ENCODE measurements around the gene FOXL3. TPM values are rescaled to one million over a fixed set of nuclear protein-coding genes. Genes with fewer than 3 reads are reported as not detected.

Gene FOXL3
- total and polyA plus RNA-seq, 2 experiments from 2014 or later: not detected

DNA sequence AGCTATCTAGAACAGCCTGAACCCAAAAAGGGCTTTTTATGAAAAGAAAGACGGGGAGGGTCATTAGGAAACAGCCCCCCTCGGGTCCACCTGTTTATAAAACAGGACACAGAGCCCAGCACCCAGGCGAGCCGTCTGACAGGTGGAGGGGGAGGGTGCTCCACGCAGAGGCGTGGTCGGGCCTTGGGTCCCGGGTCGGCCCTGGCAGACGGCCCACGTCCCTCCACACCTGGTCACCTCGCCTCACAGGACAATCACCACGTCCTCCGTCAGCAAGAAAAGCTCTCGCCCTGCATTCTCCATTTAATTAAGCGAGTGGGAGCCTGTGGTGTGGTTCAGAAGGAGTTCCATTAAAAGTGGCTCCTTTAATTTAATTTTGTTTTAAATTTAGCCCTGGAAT is 42.3 kb upstream of the FOXL3 start:
- no peak overlapping the region for H3K4me3 ChIP-seq
- peaks cover 51% of the 10 kb centered on the region for H3K36me3 Mint-ChIP-seq (ENCODE audit: low read depth)
- no peak for ATAC-seq
- H3F3A ChIP-seq (replicated peaks; ENCODE audit: low read depth): no peaks in the 10 kb centered on the region
- no peaks in the 10 kb centered on the region for H4K20me1 ChIP-seq (replicated peaks; ENCODE audit: insufficient read depth)
- no peak overlapping the region for H3K27ac Mint-ChIP-seq
- no peaks in the 10 kb centered on the region for H3K79me2 ChIP-seq (replicated peaks; ENCODE audit: insufficient read depth)
- H3K36me3 ChIP-seq (ENCODE audit: insufficient read depth): no peaks in the 10 kb centered on the region
- no peak overlapping the region for H2AFZ ChIP-seq
- H3K27me3 ChIP-seq (ENCODE audit: insufficient read depth): no peaks in the 10 kb centered on the region
- H3K9me2 ChIP-seq (ENCODE audit: insufficient read depth): no peaks in the 10 kb centered on the region
- H3K9me3 Mint-ChIP-seq: peaks cover 3% of the 10 kb centered on the region; the same call in 1 of the 3 replicates
- DNase-seq (ENCODE audit: low spot score): no peak
- H3K4me3 Mint-ChIP-seq: no peak overlapping the region
- H3K27ac ChIP-seq (ENCODE audit: low read depth): no peak overlapping the region
- H3K4me2 ChIP-seq: no peak overlapping the region
- TF ChIP-seq NANOG (IDR thresholded peaks at IDR 0.05; ENCODE audit: borderline replicate concordance) (no peak), ZNF114 (CRISPR knock-in tag; IDR thresholded peaks at IDR 0.05) (no peak), JUNB (IDR thresholded peaks at IDR 0.05; ENCODE audit: unreplicated experiment) (no peak), EZH2phosphoT487 (IDR thresholded peaks at IDR 0.05; ENCODE audit: unreplicated experiment) (no peak)
- TF ChIP-seq, protein P1, sequence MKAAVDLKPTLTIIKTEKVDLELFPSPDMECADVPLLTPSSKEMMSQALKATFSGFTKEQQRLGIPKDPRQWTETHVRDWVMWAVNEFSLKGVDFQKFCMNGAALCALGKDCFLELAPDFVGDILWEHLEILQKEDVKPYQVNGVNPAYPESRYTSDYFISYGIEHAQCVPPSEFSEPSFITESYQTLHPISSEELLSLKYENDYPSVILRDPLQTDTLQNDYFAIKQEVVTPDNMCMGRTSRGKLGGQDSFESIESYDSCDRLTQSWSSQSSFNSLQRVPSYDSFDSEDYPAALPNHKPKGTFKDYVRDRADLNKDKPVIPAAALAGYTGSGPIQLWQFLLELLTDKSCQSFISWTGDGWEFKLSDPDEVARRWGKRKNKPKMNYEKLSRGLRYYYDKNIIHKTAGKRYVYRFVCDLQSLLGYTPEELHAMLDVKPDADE (IDR thresholded peaks at IDR 0.05): no peak
- TF ChIP-seq, protein P2, sequence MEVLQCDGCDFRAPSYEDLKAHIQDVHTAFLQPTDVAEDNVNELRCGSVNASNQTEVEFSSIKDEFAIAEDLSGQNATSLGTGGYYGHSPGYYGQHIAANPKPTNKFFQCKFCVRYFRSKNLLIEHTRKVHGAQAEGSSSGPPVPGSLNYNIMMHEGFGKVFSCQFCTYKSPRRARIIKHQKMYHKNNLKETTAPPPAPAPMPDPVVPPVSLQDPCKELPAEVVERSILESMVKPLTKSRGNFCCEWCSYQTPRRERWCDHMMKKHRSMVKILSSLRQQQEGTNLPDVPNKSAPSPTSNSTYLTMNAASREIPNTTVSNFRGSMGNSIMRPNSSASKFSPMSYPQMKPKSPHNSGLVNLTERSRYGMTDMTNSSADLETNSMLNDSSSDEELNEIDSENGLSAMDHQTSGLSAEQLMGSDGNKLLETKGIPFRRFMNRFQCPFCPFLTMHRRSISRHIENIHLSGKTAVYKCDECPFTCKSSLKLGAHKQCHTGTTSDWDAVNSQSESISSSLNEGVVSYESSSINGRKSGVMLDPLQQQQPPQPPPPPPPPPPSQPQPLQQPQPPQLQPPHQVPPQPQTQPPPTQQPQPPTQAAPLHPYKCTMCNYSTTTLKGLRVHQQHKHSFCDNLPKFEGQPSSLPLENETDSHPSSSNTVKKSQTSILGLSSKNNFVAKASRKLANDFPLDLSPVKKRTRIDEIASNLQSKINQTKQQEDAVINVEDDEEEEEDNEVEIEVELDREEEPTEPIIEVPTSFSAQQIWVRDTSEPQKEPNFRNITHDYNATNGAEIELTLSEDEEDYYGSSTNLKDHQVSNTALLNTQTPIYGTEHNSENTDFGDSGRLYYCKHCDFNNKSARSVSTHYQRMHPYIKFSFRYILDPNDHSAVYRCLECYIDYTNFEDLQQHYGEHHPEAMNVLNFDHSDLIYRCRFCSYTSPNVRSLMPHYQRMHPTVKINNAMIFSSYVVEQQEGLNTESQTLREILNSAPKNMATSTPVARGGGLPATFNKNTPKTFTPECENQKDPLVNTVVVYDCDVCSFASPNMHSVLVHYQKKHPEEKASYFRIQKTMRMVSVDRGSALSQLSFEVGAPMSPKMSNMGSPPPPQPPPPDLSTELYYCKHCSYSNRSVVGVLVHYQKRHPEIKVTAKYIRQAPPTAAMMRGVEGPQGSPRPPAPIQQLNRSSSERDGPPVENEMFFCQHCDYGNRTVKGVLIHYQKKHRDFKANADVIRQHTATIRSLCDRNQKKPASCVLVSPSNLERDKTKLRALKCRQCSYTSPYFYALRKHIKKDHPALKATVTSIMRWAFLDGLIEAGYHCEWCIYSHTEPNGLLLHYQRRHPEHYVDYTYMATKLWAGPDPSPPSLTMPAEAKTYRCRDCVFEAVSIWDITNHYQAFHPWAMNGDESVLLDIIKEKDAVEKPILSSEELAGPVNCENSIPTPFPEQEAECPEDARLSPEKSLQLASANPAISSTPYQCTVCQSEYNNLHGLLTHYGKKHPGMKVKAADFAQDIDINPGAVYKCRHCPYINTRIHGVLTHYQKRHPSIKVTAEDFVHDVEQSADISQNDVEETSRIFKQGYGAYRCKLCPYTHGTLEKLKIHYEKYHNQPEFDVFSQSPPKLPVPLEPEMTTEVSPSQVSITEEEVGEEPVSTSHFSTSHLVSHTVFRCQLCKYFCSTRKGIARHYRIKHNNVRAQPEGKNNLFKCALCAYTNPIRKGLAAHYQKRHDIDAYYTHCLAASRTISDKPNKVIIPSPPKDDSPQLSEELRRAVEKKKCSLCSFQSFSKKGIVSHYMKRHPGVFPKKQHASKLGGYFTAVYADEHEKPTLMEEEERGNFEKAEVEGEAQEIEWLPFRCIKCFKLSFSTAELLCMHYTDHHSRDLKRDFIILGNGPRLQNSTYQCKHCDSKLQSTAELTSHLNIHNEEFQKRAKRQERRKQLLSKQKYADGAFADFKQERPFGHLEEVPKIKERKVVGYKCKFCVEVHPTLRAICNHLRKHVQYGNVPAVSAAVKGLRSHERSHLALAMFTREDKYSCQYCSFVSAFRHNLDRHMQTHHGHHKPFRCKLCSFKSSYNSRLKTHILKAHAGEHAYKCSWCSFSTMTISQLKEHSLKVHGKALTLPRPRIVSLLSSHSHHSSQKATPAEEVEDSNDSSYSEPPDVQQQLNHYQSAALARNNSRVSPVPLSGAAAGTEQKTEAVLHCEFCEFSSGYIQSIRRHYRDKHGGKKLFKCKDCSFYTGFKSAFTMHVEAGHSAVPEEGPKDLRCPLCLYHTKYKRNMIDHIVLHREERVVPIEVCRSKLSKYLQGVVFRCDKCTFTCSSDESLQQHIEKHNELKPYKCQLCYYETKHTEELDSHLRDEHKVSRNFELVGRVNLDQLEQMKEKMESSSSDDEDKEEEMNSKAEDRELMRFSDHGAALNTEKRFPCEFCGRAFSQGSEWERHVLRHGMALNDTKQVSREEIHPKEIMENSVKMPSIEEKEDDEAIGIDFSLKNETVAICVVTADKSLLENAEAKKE (CRISPR knock-in tag; IDR thresholded peaks at IDR 0.05): no peak
- TF ChIP-seq, protein P3, sequence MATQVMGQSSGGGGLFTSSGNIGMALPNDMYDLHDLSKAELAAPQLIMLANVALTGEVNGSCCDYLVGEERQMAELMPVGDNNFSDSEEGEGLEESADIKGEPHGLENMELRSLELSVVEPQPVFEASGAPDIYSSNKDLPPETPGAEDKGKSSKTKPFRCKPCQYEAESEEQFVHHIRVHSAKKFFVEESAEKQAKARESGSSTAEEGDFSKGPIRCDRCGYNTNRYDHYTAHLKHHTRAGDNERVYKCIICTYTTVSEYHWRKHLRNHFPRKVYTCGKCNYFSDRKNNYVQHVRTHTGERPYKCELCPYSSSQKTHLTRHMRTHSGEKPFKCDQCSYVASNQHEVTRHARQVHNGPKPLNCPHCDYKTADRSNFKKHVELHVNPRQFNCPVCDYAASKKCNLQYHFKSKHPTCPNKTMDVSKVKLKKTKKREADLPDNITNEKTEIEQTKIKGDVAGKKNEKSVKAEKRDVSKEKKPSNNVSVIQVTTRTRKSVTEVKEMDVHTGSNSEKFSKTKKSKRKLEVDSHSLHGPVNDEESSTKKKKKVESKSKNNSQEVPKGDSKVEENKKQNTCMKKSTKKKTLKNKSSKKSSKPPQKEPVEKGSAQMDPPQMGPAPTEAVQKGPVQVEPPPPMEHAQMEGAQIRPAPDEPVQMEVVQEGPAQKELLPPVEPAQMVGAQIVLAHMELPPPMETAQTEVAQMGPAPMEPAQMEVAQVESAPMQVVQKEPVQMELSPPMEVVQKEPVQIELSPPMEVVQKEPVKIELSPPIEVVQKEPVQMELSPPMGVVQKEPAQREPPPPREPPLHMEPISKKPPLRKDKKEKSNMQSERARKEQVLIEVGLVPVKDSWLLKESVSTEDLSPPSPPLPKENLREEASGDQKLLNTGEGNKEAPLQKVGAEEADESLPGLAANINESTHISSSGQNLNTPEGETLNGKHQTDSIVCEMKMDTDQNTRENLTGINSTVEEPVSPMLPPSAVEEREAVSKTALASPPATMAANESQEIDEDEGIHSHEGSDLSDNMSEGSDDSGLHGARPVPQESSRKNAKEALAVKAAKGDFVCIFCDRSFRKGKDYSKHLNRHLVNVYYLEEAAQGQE (IDR thresholded peaks at IDR 0.05; ENCODE audit: unreplicated experiment): no peak
- H3K4me1 ChIP-seq (ENCODE audit: insufficient read depth): no peaks in the 10 kb centered on the region
- H3K4me1 Mint-ChIP-seq: no peaks in the 10 kb centered on the region
- peaks cover 2% of the 10 kb centered on the region for H3K27me3 Mint-ChIP-seq (ENCODE audit: insufficient read depth, low read depth, poor library complexity)

Measured in GM23338 (cell line).